Measurements from ENCODE around the gene LY6G6C.
A peak's percentile ranks its signal among the peaks of the same experiment; 100 is the strongest.

The LY6G6C gene, protein sequence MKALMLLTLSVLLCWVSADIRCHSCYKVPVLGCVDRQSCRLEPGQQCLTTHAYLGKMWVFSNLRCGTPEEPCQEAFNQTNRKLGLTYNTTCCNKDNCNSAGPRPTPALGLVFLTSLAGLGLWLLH

GRCh38 chr6:31721351-31722020, at the start of gene LY6G6C:
TSS of gene LY6G6C (minus strand) at chr6:31721746. CDS start at chr6:31721679, 67 bp downstream.
- no peak for DNase-seq
- no peak for ATAC-seq
- Mint-ChIP-seq H3K4me1 (peaks cover 21% of the 10 kb centered on the region), H3K27ac (peak within 1 kb of the TSS in 1 of 2 donors; percentile 43), H3K9me3 (no peaks in the 10 kb centered on the region), H3K27me3 (no peaks in the 10 kb centered on the region), H3K4me3 (no peak within 1 kb of the TSS)

DNA sequence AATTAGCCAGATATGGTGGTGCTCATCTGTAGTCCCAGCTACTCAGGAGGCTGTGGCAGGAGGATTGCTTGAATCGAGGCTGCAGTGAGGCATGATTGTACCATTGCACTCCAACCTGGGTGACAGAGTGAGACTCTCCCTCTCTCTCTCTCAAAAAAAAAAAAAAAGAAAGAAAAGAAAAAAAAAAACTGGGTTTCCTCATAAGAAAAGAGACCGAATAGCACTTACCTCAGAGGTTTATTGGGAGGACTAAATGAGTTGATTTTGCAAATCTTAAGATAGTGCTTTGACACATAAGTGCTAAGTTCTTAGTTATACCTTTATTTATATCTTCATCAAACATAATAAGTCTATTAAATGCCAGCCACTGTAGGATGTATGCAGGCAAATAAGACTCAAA, 49.3 kb upstream of the LY6G6C start:
- no peak overlapping the region for H3K4me3 Mint-ChIP-seq
- H3K9me3 Mint-ChIP-seq = no peaks in the 10 kb centered on the region
- H3K27ac Mint-ChIP-seq = no peak overlapping the region
- peaks cover 8% of the 10 kb centered on the region for H3K27me3 Mint-ChIP-seq
- peaks cover 49% of the 10 kb centered on the region for H3K4me1 Mint-ChIP-seq
- no peak for DNase-seq
- ATAC-seq = no peak

DNA sequence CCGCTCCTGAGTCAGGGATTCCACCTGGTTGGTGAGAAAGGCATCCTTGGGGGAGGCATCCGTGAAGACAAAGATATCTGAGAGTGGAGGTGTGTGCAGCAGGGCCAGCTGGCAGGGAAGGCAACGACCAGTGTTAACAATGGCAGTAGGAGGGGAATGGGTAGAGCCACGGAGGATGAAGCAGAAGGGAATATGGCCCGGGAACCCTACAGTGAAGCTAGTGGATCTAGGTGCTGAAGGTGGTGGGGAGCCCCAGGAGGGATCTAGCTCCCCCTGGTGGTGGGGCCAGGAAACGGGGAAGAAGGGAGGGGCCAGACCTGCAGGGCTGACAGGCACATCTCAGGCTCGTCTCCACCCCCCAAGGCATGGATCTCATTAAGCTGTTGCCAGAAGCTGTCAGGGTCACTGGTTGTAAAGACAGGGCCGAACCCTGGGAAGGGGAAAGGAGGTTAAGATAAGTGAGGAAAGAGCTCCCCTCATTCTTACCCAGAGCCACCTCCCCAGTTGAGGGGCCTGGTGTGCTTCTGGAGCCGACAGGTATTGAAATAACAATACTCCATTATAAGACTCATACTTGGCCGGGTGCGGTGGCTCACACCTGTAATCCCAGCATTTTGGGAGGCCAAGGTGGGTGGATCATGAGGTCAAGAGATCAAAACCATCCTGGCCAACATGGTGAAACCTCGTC, 48.3 kb upstream of the LY6G6C start:
- Mint-ChIP-seq H3K4me3 (no peak overlapping the region), H3K27me3 (no peaks in the 10 kb centered on the region), H3K27ac (peak overlapping the region in 1 of 2 donors; percentile 38), H3K9me3 (no peaks in the 10 kb centered on the region), H3K4me1 (peaks cover 46% of the 10 kb centered on the region)
- ATAC-seq (peak; percentile 86), DNase-seq (peak; percentile 82)

- Mint-ChIP-seq H3K4me1 (peaks cover 35% of the 10 kb centered on the region), H3K9me3 (no peaks in the 10 kb centered on the region), H3K27me3 (no peaks in the 10 kb centered on the region), H3K4me3 (no peak overlapping the region), H3K27ac (no peak overlapping the region)
- ATAC-seq (no peak), DNase-seq (no peak)
These were observed 47.1 kb upstream of the LY6G6C start for GRCh38 chr6:31768363-31769257.

- Mint-ChIP-seq H3K9me3 (no peaks in the 10 kb centered on the region), H3K4me1 (peaks cover 24% of the 10 kb centered on the region), H3K4me3 (no peak overlapping the region), H3K27me3 (no peaks in the 10 kb centered on the region), H3K27ac (peak overlapping the region in 1 of 2 donors; percentile 23)
- DNase-seq (no peak), ATAC-seq (no peak)
These were observed 45.6 kb upstream of the LY6G6C start for GRCh38 chr6:31767096-31767645.

- no peak for DNase-seq
- no peak for ATAC-seq
- H3K4me1 Mint-ChIP-seq = peaks cover 18% of the 10 kb centered on the region
- H3K9me3 Mint-ChIP-seq = no peaks in the 10 kb centered on the region
- no peak overlapping the region for H3K27ac Mint-ChIP-seq
- no peak overlapping the region for H3K4me3 Mint-ChIP-seq
- H3K27me3 Mint-ChIP-seq = no peaks in the 10 kb centered on the region
These were observed 44.6 kb upstream of the LY6G6C start for GRCh38 chr6:31765910-31766794.

- H3K27ac Mint-ChIP-seq = no peak overlapping the region
- no peaks in the 10 kb centered on the region for H3K9me3 Mint-ChIP-seq
- DNase-seq (no peak), ATAC-seq (no peak)
- no peak overlapping the region for H3K4me3 Mint-ChIP-seq
- H3K27me3 Mint-ChIP-seq = no peaks in the 10 kb centered on the region
- peaks cover 23% of the 10 kb centered on the region for H3K4me1 Mint-ChIP-seq
These were observed 44.0 kb upstream of the LY6G6C start for GRCh38 chr6:31765559-31765909.

GRCh38 chr6:31764198-31764597, 42.7 kb upstream of the LY6G6C start:
- Mint-ChIP-seq H3K4me3 (no peak overlapping the region), H3K27me3 (no peaks in the 10 kb centered on the region), H3K27ac (no peak overlapping the region), H3K4me1 (peaks cover 15% of the 10 kb centered on the region), H3K9me3 (no peaks in the 10 kb centered on the region)
- no peak for ATAC-seq
- DNase-seq = no peak

DNA sequence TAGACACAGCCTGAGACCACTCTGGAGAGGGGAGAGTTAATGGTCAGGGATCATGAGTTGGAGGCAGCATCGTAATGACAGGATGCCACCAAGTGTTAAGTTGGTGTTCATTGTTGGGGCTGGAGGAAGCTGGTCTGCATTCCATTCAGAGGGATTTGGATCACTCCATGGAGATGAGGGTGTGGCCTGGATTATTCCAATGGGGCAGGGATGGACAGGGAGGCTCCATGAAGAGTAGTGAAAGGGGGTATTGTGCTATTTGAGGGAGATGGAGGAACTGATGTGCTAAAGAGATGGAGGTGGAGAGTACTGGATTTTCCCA, 42.0 kb upstream of the LY6G6C start:
- Mint-ChIP-seq H3K4me3 (no peak overlapping the region), H3K27me3 (no peaks in the 10 kb centered on the region), H3K9me3 (no peaks in the 10 kb centered on the region), H3K4me1 (peaks cover 14% of the 10 kb centered on the region), H3K27ac (peak overlapping the region in 1 of 2 donors; percentile 3)
- ATAC-seq (no peak), DNase-seq (no peak)

GRCh38 chr6:31762878-31763618, 41.5 kb upstream of the LY6G6C start:
- H3K27ac Mint-ChIP-seq = no peak overlapping the region
- no peak for DNase-seq

GRCh38 chr6:31762356-31762755, 40.8 kb upstream of the LY6G6C start, which contains the start of gene SAPCD1:
TSS of gene SAPCD1 (plus strand) at chr6:31762656. CDS start at chr6:31763055, 399 bp downstream.
- ATAC-seq (no peak), DNase-seq (no peak)
- Mint-ChIP-seq H3K9me3 (no peaks in the 10 kb centered on the region), H3K4me1 (peaks cover 19% of the 10 kb centered on the region), H3K4me3 (no peak within 1 kb of the TSS), H3K27me3 (no peaks in the 10 kb centered on the region), H3K27ac (peak within 1 kb of the TSS in 1 of 2 donors; percentile 85)

More at GRCh38 chr6:31762878-31763618, 41.5 kb upstream of the LY6G6C start:
- no peak for ATAC-seq
- H3K9me3 Mint-ChIP-seq = no peaks in the 10 kb centered on the region
- H3K4me3 Mint-ChIP-seq = no peak overlapping the region
- H3K4me1 Mint-ChIP-seq = peaks cover 17% of the 10 kb centered on the region
- no peaks in the 10 kb centered on the region for H3K27me3 Mint-ChIP-seq

DNA sequence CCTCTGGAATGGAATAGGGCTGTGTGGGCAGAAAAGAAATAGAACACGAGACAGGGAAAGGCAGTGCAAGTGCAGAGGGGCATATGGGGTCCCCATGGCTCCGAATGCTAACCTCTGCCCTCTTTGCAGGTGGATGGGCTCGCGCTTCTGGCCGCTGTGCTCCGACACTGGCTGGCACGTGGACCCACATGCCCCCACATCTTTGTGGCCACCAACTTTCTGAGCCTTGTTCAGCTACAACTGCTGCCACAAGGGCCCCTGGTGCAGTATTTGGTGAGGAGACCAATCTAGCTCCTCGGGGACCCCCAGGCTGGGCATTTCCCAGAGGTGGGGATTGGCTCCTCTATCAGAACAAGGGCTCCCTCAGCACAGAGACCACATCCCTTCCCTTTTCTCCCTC, 39.8 kb upstream of the LY6G6C start:
- H3K4me3 Mint-ChIP-seq = no peak overlapping the region
- no peak for ATAC-seq
- H3K27ac Mint-ChIP-seq = no peak overlapping the region

GRCh38 chr6:31760790-31761189, 39.2 kb upstream of the LY6G6C start:
- no peak overlapping the region for H3K4me3 Mint-ChIP-seq
- ATAC-seq = no peak
- peak overlapping the region in 1 of 2 donors; percentile 19 for H3K27ac Mint-ChIP-seq
- no peak for DNase-seq
- H3K27me3 Mint-ChIP-seq = no peaks in the 10 kb centered on the region
- no peaks in the 10 kb centered on the region for H3K9me3 Mint-ChIP-seq
- peaks cover 19% of the 10 kb centered on the region for H3K4me1 Mint-ChIP-seq

More for the DNA sequence above, 39.8 kb upstream of the LY6G6C start:
- Mint-ChIP-seq H3K9me3 (no peaks in the 10 kb centered on the region), H3K27me3 (no peaks in the 10 kb centered on the region), H3K4me1 (peaks cover 19% of the 10 kb centered on the region)
- no peak for DNase-seq

DNA sequence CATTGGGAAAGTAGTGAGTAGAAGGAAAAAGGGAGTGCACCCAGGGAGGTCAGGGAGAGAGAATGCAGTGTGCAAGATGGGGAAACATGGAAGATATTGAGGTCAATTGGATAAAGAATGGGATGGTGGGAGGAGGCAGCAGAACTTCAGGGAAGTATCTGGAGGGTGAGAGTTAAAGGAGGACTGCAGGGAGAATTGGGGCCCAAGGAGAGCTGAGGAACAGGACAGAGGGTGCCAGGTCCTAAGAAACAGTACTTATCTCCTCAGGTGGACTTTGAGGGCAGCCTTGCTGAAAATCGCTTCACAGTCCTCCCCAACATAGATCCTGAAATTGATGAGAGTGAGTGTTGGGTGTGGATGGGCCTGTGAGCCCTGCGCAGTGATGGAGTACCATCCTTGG, 36.7 kb upstream of the LY6G6C start:
- peaks cover 14% of the 10 kb centered on the region for H3K4me1 Mint-ChIP-seq
- no peak overlapping the region for H3K4me3 Mint-ChIP-seq
- no peak for ATAC-seq
- H3K27ac Mint-ChIP-seq = no peak overlapping the region
- DNase-seq = no peak
- no peaks in the 10 kb centered on the region for H3K27me3 Mint-ChIP-seq
- H3K9me3 Mint-ChIP-seq = no peaks in the 10 kb centered on the region
